Measurements from ENCODE around the gene C1orf53.

GRCh38 chr1:197910120-197910991 is 7.9 kb downstream of the C1orf53 start:
- TF ChIP-seq CTCF (IDR thresholded peaks at IDR 0.05) (no peak), POLR2AphosphoS5 (IDR thresholded peaks at IDR 0.05) (no peak)
